ENCODE measurements around the gene FRMD6. TPM values are rescaled to one million over a fixed set of nuclear protein-coding genes. Genes with fewer than 3 reads are reported as not detected.

The FRMD6 gene
- polyA plus RNA-seq, 1 donor from 2014 or later: 2.4 TPM

DNA sequence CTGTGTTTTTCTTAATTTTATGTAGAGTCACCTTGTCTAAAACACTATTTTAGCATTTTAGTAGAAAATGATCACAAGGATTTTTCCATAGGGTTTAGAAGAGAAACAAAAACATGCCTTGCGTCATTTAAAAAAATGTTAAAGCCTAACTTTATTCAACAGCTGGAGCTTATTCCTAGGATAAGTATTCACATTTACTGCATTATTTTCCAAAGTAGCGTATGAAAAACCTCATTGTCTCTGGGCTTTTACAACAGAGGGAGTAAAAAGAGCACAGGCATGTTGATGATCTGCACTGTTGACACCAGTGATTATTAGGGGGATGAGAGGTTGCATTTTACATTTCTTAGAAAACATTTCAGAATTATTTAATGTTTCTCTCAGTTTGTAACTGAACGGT is 66.1 kb downstream of the FRMD6 start:
- Histone ChIP-seq H3K27ac (ENCODE audit: low read length) (no peak overlapping the region), H3K4me2 (ENCODE audit: low read length) (no peak overlapping the region)

DNA sequence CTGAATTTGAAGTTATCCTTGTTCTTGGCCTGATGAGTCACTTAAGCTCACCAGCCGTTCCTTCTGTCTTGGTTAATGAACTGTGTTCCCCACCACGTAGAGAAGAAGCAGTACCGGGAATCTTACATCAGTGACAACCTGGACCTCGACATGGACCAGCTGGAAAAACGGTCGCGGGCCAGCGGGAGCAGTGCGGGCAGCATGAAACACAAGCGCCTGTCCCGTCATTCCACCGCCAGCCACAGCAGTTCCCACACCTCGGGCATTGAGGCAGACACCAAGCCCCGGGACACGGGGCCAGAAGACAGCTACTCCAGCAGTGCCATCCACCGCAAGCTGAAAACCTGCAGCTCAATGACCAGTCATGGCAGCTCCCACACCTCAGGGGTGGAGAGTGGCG is 68.2 kb downstream of the FRMD6 start:
- Histone ChIP-seq H3K79me2 (replicated peaks; ENCODE audit: insufficient read depth, low read length) (no peaks in the 10 kb centered on the region), H3K9ac (ENCODE audit: low read length) (no peak overlapping the region), H3K27ac (ENCODE audit: low read length) (no peak overlapping the region), H4K20me1 (ENCODE audit: insufficient read depth) (no peaks in the 10 kb centered on the region), H3F3A (ENCODE audit: insufficient read depth, low read length, poor library complexity, severe bottlenecking) (no peaks in the 10 kb centered on the region), H3K4me3 (ENCODE audit: low read length) (no peak overlapping the region), H3K36me3 (ENCODE audit: insufficient read depth, low read length) (no peaks in the 10 kb centered on the region), H3K27me3 (ENCODE audit: insufficient read depth, low read depth, low read length) (no peaks in the 10 kb centered on the region), H3K4me2 (ENCODE audit: low read length) (no peak overlapping the region), H3K9me3 (ENCODE audit: low read length) (no peaks in the 10 kb centered on the region), H3K9me2 (ENCODE audit: insufficient read depth, low read length) (no peaks in the 10 kb centered on the region), H2AFZ (ENCODE audit: low read depth, low read length) (no peak overlapping the region)
- TF ChIP-seq RAD21 (conservative IDR thresholded peaks at IDR 0.05) (no peak), TAF1 (IDR thresholded peaks at IDR 0.05; ENCODE audit: low read depth) (no peak), POLR2AphosphoS5 (IDR thresholded peaks at IDR 0.05) (no peak), EZH2 (IDR thresholded peaks at IDR 0.05; ENCODE audit: borderline replicate concordance, insufficient read depth, low read length, poor library complexity, severe bottlenecking) (no peak)
- TF ChIP-seq, protein P1, sequence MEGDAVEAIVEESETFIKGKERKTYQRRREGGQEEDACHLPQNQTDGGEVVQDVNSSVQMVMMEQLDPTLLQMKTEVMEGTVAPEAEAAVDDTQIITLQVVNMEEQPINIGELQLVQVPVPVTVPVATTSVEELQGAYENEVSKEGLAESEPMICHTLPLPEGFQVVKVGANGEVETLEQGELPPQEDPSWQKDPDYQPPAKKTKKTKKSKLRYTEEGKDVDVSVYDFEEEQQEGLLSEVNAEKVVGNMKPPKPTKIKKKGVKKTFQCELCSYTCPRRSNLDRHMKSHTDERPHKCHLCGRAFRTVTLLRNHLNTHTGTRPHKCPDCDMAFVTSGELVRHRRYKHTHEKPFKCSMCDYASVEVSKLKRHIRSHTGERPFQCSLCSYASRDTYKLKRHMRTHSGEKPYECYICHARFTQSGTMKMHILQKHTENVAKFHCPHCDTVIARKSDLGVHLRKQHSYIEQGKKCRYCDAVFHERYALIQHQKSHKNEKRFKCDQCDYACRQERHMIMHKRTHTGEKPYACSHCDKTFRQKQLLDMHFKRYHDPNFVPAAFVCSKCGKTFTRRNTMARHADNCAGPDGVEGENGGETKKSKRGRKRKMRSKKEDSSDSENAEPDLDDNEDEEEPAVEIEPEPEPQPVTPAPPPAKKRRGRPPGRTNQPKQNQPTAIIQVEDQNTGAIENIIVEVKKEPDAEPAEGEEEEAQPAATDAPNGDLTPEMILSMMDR (IDR thresholded peaks at IDR 0.05; ENCODE audit: poor library complexity, severe bottlenecking): no peak

More for the DNA sequence above, 66.1 kb downstream of the FRMD6 start:
- Histone ChIP-seq H3K79me2 (replicated peaks; ENCODE audit: insufficient read depth, low read length) (no peaks in the 10 kb centered on the region), H3K9me3 (ENCODE audit: low read length) (no peaks in the 10 kb centered on the region), H3K36me3 (ENCODE audit: insufficient read depth, low read length) (no peaks in the 10 kb centered on the region), H3K4me3 (ENCODE audit: low read length) (no peak overlapping the region), H3F3A (ENCODE audit: insufficient read depth, low read length, poor library complexity, severe bottlenecking) (no peaks in the 10 kb centered on the region), H2AFZ (ENCODE audit: low read depth, low read length) (no peak overlapping the region), H3K27me3 (ENCODE audit: insufficient read depth, low read depth, low read length) (no peaks in the 10 kb centered on the region), H3K9me2 (ENCODE audit: insufficient read depth, low read length) (no peaks in the 10 kb centered on the region), H4K20me1 (ENCODE audit: insufficient read depth) (no peaks in the 10 kb centered on the region), H3K9ac (ENCODE audit: low read length) (no peak overlapping the region)
- TF ChIP-seq MXI1 (conservative IDR thresholded peaks at IDR 0.05; ENCODE audit: poor library complexity, severe bottlenecking) (no peak), POLR2AphosphoS5 (IDR thresholded peaks at IDR 0.05) (no peak), EZH2 (IDR thresholded peaks at IDR 0.05; ENCODE audit: borderline replicate concordance, insufficient read depth, low read length, poor library complexity, severe bottlenecking) (no peak), RAD21 (conservative IDR thresholded peaks at IDR 0.05) (no peak), SMC3 (conservative IDR thresholded peaks at IDR 0.05; ENCODE audit: poor library complexity) (no peak), REST (IDR thresholded peaks at IDR 0.05; ENCODE audit: borderline replicate concordance) (no peak), TAF1 (IDR thresholded peaks at IDR 0.05; ENCODE audit: low read depth) (no peak), EP300 (conservative IDR thresholded peaks at IDR 0.05; ENCODE audit: poor library complexity, severe bottlenecking) (no peak)
- TF ChIP-seq, protein P1 (IDR thresholded peaks at IDR 0.05; ENCODE audit: poor library complexity, severe bottlenecking): no peak
